GM23338 (cell line): Measurements from ENCODE around the gene PIGS. TPM values are rescaled to one million over a fixed set of nuclear protein-coding genes. Genes with fewer than 3 reads are reported as not detected.

Source experiments
- ATAC-seq: fragments of 200-7000 bp; cut with Tn5 transposase; 3 replicates; pipeline ENCODE4 v1.9.1; 2020
- DNase-seq: peaks from one replicate; pipeline ENCODE4 v3.0.0-alpha.2; 2015; ENCODE audit warnings: low spot score
- H2AFZ ChIP-seq: fragments of 200-600 bp; sonication (generic); 2 replicates; pipeline ENCODE4 v1.8.0; 2016; ENCODE audit warnings: antibody characterized with exemption, mild to moderate bottlenecking, moderate library complexity
- H3F3A ChIP-seq: fragments of 200-600 bp; sonication (generic); replicated peaks from 2 replicates; pipeline ENCODE4 v1.8.0; 2017; ENCODE audit warnings: antibody characterized with exemption, mixed run types, low read depth
- H3K27ac ChIP-seq: fragments of 200-600 bp; sonication (generic); 2 replicates; pipeline ENCODE4 v1.6.1; 2016; ENCODE audit warnings: low read depth
- H3K27me3 ChIP-seq: fragments of 200-600 bp; sonication (generic); 2 replicates; pipeline ENCODE4 v1.8.0; 2016; ENCODE audit warnings: mild to moderate bottlenecking, mixed run types, moderate library complexity; ENCODE audit not compliant: insufficient read depth
- H3K36me3 ChIP-seq: fragments of 200-600 bp; sonication (generic); 2 replicates; pipeline ENCODE4 v1.8.0; 2016; ENCODE audit warnings: mild to moderate bottlenecking; ENCODE audit not compliant: insufficient read depth
- H3K4me1 ChIP-seq: fragments of 200-600 bp; sonication (generic); 2 replicates; pipeline ENCODE4 v1.8.0; 2016; ENCODE audit warnings: mild to moderate bottlenecking, moderate library complexity; ENCODE audit not compliant: insufficient read depth
- H3K4me2 ChIP-seq: fragments of 200-600 bp; sonication (generic); 2 replicates; pipeline ENCODE4 v1.7.1; 2017; ENCODE audit warnings: mixed run types
- H3K4me3 ChIP-seq: fragments of 200-600 bp; sonication (generic); 2 replicates; pipeline ENCODE4 v1.6.1; 2016; ENCODE audit warnings: mixed run types
- H3K79me2 ChIP-seq: fragments of 200-600 bp; sonication (generic); replicated peaks from 2 replicates; pipeline ENCODE4 v1.8.0; 2017; ENCODE audit warnings: mild to moderate bottlenecking; ENCODE audit not compliant: insufficient read depth
- H3K9me2 ChIP-seq: fragments of 200-600 bp; sonication (generic); 2 replicates; pipeline ENCODE4 v1.8.0; 2017; ENCODE audit not compliant: insufficient read depth
- H4K20me1 ChIP-seq: fragments of 200-600 bp; sonication (generic); replicated peaks from 2 replicates; pipeline ENCODE4 v1.8.0; 2017; ENCODE audit warnings: mild to moderate bottlenecking; ENCODE audit not compliant: insufficient read depth
- H3K27ac Mint-ChIP-seq: 2 replicates; pipeline ENCODE4 v1.8.0; 2020; ENCODE audit warnings: inconsistent platforms, mild to moderate bottlenecking, moderate library complexity, mixed read lengths
- H3K27me3 Mint-ChIP-seq: 3 replicates; pipeline ENCODE4 v1.8.0; 2022; ENCODE audit warnings: low read depth, mild to moderate bottlenecking, moderate library complexity, mixed read lengths, inconsistent platforms; ENCODE audit not compliant: insufficient read depth, poor library complexity
- H3K36me3 Mint-ChIP-seq: 3 replicates; pipeline ENCODE4 v1.8.0; 2021; ENCODE audit warnings: low read depth, mild to moderate bottlenecking, inconsistent platforms, moderate library complexity, mixed read lengths
- H3K4me1 Mint-ChIP-seq: 3 replicates; pipeline ENCODE4 v1.8.0; 2020; ENCODE audit warnings: mild to moderate bottlenecking, inconsistent platforms, mixed read lengths
- H3K4me3 Mint-ChIP-seq: 3 replicates; pipeline ENCODE4 v1.8.0; 2021; ENCODE audit warnings: moderate library complexity, mild to moderate bottlenecking, inconsistent platforms, mixed read lengths
- H3K9me3 Mint-ChIP-seq: 3 replicates; pipeline ENCODE4 v1.8.0; 2020; ENCODE audit warnings: moderate library complexity, mild to moderate bottlenecking, inconsistent platforms, mixed read lengths
- CREB1 ChIP-seq: fragments of 250-450 bp; sonication (Bioruptor Pico); IDR thresholded peaks from 2 replicates; pipeline ENCODE4 v1.5.0; 2020; ENCODE audit warnings: low read depth, mild to moderate bottlenecking, moderate library complexity
- EZH2 ChIP-seq: fragments of 200-600 bp; sonication (generic); IDR thresholded peaks from one replicate; pipeline ENCODE4 v1.8.0; 2017; ENCODE audit warnings: antibody characterized with exemption, mild to moderate bottlenecking, low read depth; ENCODE audit not compliant: unreplicated experiment
- EZH2phosphoT487 ChIP-seq: fragments of 200-600 bp; sonication (generic); IDR thresholded peaks from one replicate; pipeline ENCODE4 v1.8.1; 2018; ENCODE audit warnings: antibody characterized with exemption; ENCODE audit not compliant: unreplicated experiment
- NANOG ChIP-seq: IDR thresholded peaks from 2 replicates; pipeline ENCODE4 v1.6.1; 2016; ENCODE audit warnings: antibody characterized with exemption, borderline replicate concordance
- POLR2AphosphoS5 ChIP-seq: IDR thresholded peaks from 2 replicates; pipeline ENCODE4 v1.6.1; 2016; ENCODE audit warnings: antibody characterized with exemption, low read depth
- REST ChIP-seq: IDR thresholded peaks from one replicate; pipeline ENCODE4 v1.6.1; 2018; ENCODE audit warnings: antibody characterized with exemption; ENCODE audit not compliant: unreplicated experiment
- STAT1 ChIP-seq: IDR thresholded peaks from one replicate; pipeline ENCODE4 v1.6.1; 2016; ENCODE audit warnings: antibody characterized with exemption; ENCODE audit not compliant: unreplicated experiment
- ZNF114 ChIP-seq: fragments of 250-450 bp; sonication (Bioruptor Pico); IDR thresholded peaks from 2 replicates; pipeline ENCODE4 v1.5.0; 2020; ENCODE audit warnings: mild to moderate bottlenecking, moderate library complexity
- ZNF462 ChIP-seq: fragments of 250-450 bp; sonication (Bioruptor Pico); IDR thresholded peaks from 2 replicates; pipeline ENCODE4 v1.5.0; 2020; ENCODE audit warnings: mild to moderate bottlenecking, moderate library complexity
- polyA plus RNA-seq: library from polyadenylated mRNA; unstranded; fragments of >200 nt; fragmentation: Nextera tagmentation; extraction: Ambion mirVana; gene quantifications from 2 replicates; pipeline ENCODE4 v1.2.1, GENCODE V29; 2016
- total RNA-seq: library from RNA; depleted of rRNA; stranded (reverse); fragments of >200 nt; shearing (Covaris generic); gene quantifications from 2 replicates; pipeline ENCODE4 v1.2.3, GENCODE V29; 2014
- TF ChIP-seq, protein P1 (sequence below), 2 experiments: fragments of 200-600 bp in 1 of 2; sonication (generic) in 1 of 2; conservative IDR thresholded peaks; 2 replicates each; pipeline versions ENCODE4 v1.5.1 to v1.6.1; 2016 to 2017; ENCODE audit warnings: antibody characterized with exemption in 2 of 2, low read depth in 2 of 2, mild to moderate bottlenecking in 2 of 2, moderate library complexity in 1 of 2

PIGS gene
- total and polyA plus RNA-seq, 2 experiments from 2014 or later: 16.4 to 53.2 TPM

DNA sequence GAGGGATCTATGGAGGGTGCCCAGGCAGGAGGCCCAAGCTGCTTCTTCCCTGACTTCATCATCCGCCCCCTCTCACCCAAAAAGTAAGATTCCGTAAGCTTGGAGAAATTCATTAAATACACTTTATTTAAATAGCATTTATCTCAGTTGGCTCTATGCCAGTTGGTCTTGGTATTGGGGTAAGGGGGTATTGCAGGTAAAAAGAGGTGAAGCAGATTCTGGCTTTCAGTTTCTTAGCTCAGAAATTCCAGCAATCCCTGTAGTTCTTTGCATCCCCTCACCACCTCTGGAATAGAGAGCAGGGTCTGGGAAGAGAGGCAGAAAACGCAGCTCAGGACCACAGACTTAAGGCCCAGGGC is 6.1 kb upstream of the PIGS start (continued):
- no peak for TF ChIP-seq REST
- no peak for TF ChIP-seq EZH2
- TF ChIP-seq, protein P1, sequence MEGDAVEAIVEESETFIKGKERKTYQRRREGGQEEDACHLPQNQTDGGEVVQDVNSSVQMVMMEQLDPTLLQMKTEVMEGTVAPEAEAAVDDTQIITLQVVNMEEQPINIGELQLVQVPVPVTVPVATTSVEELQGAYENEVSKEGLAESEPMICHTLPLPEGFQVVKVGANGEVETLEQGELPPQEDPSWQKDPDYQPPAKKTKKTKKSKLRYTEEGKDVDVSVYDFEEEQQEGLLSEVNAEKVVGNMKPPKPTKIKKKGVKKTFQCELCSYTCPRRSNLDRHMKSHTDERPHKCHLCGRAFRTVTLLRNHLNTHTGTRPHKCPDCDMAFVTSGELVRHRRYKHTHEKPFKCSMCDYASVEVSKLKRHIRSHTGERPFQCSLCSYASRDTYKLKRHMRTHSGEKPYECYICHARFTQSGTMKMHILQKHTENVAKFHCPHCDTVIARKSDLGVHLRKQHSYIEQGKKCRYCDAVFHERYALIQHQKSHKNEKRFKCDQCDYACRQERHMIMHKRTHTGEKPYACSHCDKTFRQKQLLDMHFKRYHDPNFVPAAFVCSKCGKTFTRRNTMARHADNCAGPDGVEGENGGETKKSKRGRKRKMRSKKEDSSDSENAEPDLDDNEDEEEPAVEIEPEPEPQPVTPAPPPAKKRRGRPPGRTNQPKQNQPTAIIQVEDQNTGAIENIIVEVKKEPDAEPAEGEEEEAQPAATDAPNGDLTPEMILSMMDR (conservative IDR thresholded peaks at IDR 0.05; ENCODE audit: low read depth in 2 of 2): no peak

- Histone ChIP-seq H3K27me3 (peaks cover 4% of the 10 kb centered on the region; the same call in 1 of the 2 replicates), H4K20me1 (0 out of 2 replicates have a peak, but pooled peaks cover 2% of the 10 kb centered on the region), H3K79me2 (no peaks in the 10 kb centered on the region), H3F3A (peaks cover 18% of the 10 kb centered on the region), H3K4me1 (peaks cover 18% of the 10 kb centered on the region; the same call in 1 of the 2 replicates), H2AFZ (no peak within 1 kb of the TSS), H3K4me2 (peak within 1 kb of the TSS; percentile 78), H3K9me2 (no peaks in the 10 kb centered on the region), H3K27ac (peak within 1 kb of the TSS; percentile 85), H3K4me3 (peak within 1 kb of the TSS; percentile 52), H3K36me3 (peaks cover 33% of the 10 kb centered on the region)
- peaks cover 46% of the 10 kb centered on the region for H3K36me3 Mint-ChIP-seq
- peak within 1 kb of the TSS; percentile 72 for H3K4me3 Mint-ChIP-seq
- peaks cover 22% of the 10 kb centered on the region for H3K4me1 Mint-ChIP-seq
- H3K9me3 Mint-ChIP-seq: no peaks in the 10 kb centered on the region
- peaks cover 15% of the 10 kb centered on the region for H3K27me3 Mint-ChIP-seq
- DNase-seq (peak; percentile 99), ATAC-seq (peak; percentile 88)
- peak within 1 kb of the TSS; percentile 93 for H3K27ac Mint-ChIP-seq
- TF ChIP-seq ZNF462 (CRISPR knock-in tag): no peak
- TF ChIP-seq CREB1 (CRISPR knock-in tag): peak; percentile 76
- peak; percentile 94 for TF ChIP-seq POLR2AphosphoS5
- TF ChIP-seq ZNF114: no peak
- no peak for TF ChIP-seq EZH2phosphoT487
- no peak for TF ChIP-seq STAT1
- no peak for TF ChIP-seq NANOG
Observed at GRCh38 chr17:28576758-28577465, 5.6 kb upstream of the PIGS start, which contains the start of gene ALDOC. TSS of gene ALDOC (minus strand) at chr17:28576895. CDS start at chr17:28575532, 1,363 bp downstream.
